Measurements from ENCODE around the gene ARID2.

ARID2 gene

GRCh38 chr12:45729233-45730083, at the start of gene ARID2:
TSS of gene ARID2 (plus strand) at chr12:45729706. CDS start at chr12:45729837, 131 bp downstream.
- Histone ChIP-seq H3K36me3 (ENCODE audit: control insufficient read depth, insufficient read depth, low read length) (no peaks in the 10 kb centered on the region), H3K4me1 (ENCODE audit: control insufficient read depth, insufficient read depth, low read length) (peaks cover 23% of the 10 kb centered on the region), H3K9ac (ENCODE audit: low read length) (peak within 1 kb of the TSS; percentile 98), H3K27me3 (ENCODE audit: control insufficient read depth, insufficient read depth, low read length) (no peaks in the 10 kb centered on the region), H3K4me3 (ENCODE audit: low read length) (peak within 1 kb of the TSS; percentile 91), H3K27ac (ENCODE audit: low read depth, low read length) (peak within 1 kb of the TSS; percentile 98)

GRCh38 chr12:45680362-45680761, 49.1 kb upstream of the ARID2 start:
- H3K36me3 ChIP-seq (ENCODE audit: control insufficient read depth, insufficient read depth, low read length) = no peaks in the 10 kb centered on the region
- H3K27ac ChIP-seq (ENCODE audit: low read depth, low read length) = no peak overlapping the region
- H3K9ac ChIP-seq (ENCODE audit: low read length) = no peak overlapping the region
- H3K27me3 ChIP-seq (ENCODE audit: control insufficient read depth, insufficient read depth, low read length) = no peaks in the 10 kb centered on the region
- H3K4me1 ChIP-seq (ENCODE audit: control insufficient read depth, insufficient read depth, low read length) = no peaks in the 10 kb centered on the region
- H3K4me3 ChIP-seq (ENCODE audit: low read length) = no peak overlapping the region

- Histone ChIP-seq H3K4me1 (ENCODE audit: control insufficient read depth, insufficient read depth, low read length) (no peaks in the 10 kb centered on the region), H3K4me3 (ENCODE audit: low read length) (no peak overlapping the region), H3K27me3 (ENCODE audit: control insufficient read depth, insufficient read depth, low read length) (no peaks in the 10 kb centered on the region), H3K36me3 (ENCODE audit: control insufficient read depth, insufficient read depth, low read length) (no peaks in the 10 kb centered on the region), H3K27ac (ENCODE audit: low read depth, low read length) (no peak overlapping the region), H3K9ac (ENCODE audit: low read length) (no peak overlapping the region)
Measured at GRCh38 chr12:45681465-45681864, 48.0 kb upstream of the ARID2 start.

GRCh38 chr12:45685680-45686079, 43.8 kb upstream of the ARID2 start:
- Histone ChIP-seq H3K27ac (ENCODE audit: low read depth, low read length) (no peak overlapping the region), H3K9ac (ENCODE audit: low read length) (no peak overlapping the region), H3K4me1 (ENCODE audit: control insufficient read depth, insufficient read depth, low read length) (no peaks in the 10 kb centered on the region), H3K36me3 (ENCODE audit: control insufficient read depth, insufficient read depth, low read length) (no peaks in the 10 kb centered on the region), H3K27me3 (ENCODE audit: control insufficient read depth, insufficient read depth, low read length) (no peaks in the 10 kb centered on the region), H3K4me3 (ENCODE audit: low read length) (no peak overlapping the region)

GRCh38 chr12:45687081-45688015, 42.2 kb upstream of the ARID2 start:
- no peak overlapping the region for H3K9ac ChIP-seq (ENCODE audit: low read length)
- H3K27ac ChIP-seq (ENCODE audit: low read depth, low read length) = no peak overlapping the region
- H3K4me1 ChIP-seq (ENCODE audit: control insufficient read depth, insufficient read depth, low read length) = no peaks in the 10 kb centered on the region
- H3K36me3 ChIP-seq (ENCODE audit: control insufficient read depth, insufficient read depth, low read length) = no peaks in the 10 kb centered on the region
- H3K27me3 ChIP-seq (ENCODE audit: control insufficient read depth, insufficient read depth, low read length) = no peaks in the 10 kb centered on the region
- no peak overlapping the region for H3K4me3 ChIP-seq (ENCODE audit: low read length)

- Histone ChIP-seq H3K4me3 (ENCODE audit: low read length) (no peak overlapping the region), H3K27ac (ENCODE audit: low read depth, low read length) (no peak overlapping the region), H3K27me3 (ENCODE audit: control insufficient read depth, insufficient read depth, low read length) (no peaks in the 10 kb centered on the region), H3K4me1 (ENCODE audit: control insufficient read depth, insufficient read depth, low read length) (no peaks in the 10 kb centered on the region), H3K9ac (ENCODE audit: low read length) (no peak overlapping the region), H3K36me3 (ENCODE audit: control insufficient read depth, insufficient read depth, low read length) (no peaks in the 10 kb centered on the region)
Measured at GRCh38 chr12:45688183-45688582, 41.3 kb upstream of the ARID2 start.

- H3K4me1 ChIP-seq (ENCODE audit: control insufficient read depth, insufficient read depth, low read length) = no peaks in the 10 kb centered on the region
- H3K36me3 ChIP-seq (ENCODE audit: control insufficient read depth, insufficient read depth, low read length) = no peaks in the 10 kb centered on the region
- no peaks in the 10 kb centered on the region for H3K27me3 ChIP-seq (ENCODE audit: control insufficient read depth, insufficient read depth, low read length)
- H3K9ac ChIP-seq (ENCODE audit: low read length) = no peak overlapping the region
- H3K27ac ChIP-seq (ENCODE audit: low read depth, low read length) = no peak overlapping the region
- H3K4me3 ChIP-seq (ENCODE audit: low read length) = no peak overlapping the region
Measured at GRCh38 chr12:45695035-45695434, 34.5 kb upstream of the ARID2 start.

GRCh38 chr12:45695606-45696005, 33.9 kb upstream of the ARID2 start:
- no peak overlapping the region for H3K9ac ChIP-seq (ENCODE audit: low read length)
- no peak overlapping the region for H3K27ac ChIP-seq (ENCODE audit: low read depth, low read length)
- no peaks in the 10 kb centered on the region for H3K4me1 ChIP-seq (ENCODE audit: control insufficient read depth, insufficient read depth, low read length)
- H3K4me3 ChIP-seq (ENCODE audit: low read length) = no peak overlapping the region
- H3K27me3 ChIP-seq (ENCODE audit: control insufficient read depth, insufficient read depth, low read length) = no peaks in the 10 kb centered on the region
- H3K36me3 ChIP-seq (ENCODE audit: control insufficient read depth, insufficient read depth, low read length) = no peaks in the 10 kb centered on the region

- Histone ChIP-seq H3K4me1 (ENCODE audit: control insufficient read depth, insufficient read depth, low read length) (no peaks in the 10 kb centered on the region), H3K36me3 (ENCODE audit: control insufficient read depth, insufficient read depth, low read length) (no peaks in the 10 kb centered on the region), H3K27me3 (ENCODE audit: control insufficient read depth, insufficient read depth, low read length) (no peaks in the 10 kb centered on the region), H3K27ac (ENCODE audit: low read depth, low read length) (no peak overlapping the region), H3K9ac (ENCODE audit: low read length) (no peak overlapping the region), H3K4me3 (ENCODE audit: low read length) (no peak overlapping the region)
Measured at GRCh38 chr12:45696049-45696448, 33.5 kb upstream of the ARID2 start.

GRCh38 chr12:45697371-45697770, 32.1 kb upstream of the ARID2 start:
- H3K4me1 ChIP-seq (ENCODE audit: control insufficient read depth, insufficient read depth, low read length) = no peaks in the 10 kb centered on the region
- H3K4me3 ChIP-seq (ENCODE audit: low read length) = no peak overlapping the region
- no peaks in the 10 kb centered on the region for H3K27me3 ChIP-seq (ENCODE audit: control insufficient read depth, insufficient read depth, low read length)
- no peak overlapping the region for H3K9ac ChIP-seq (ENCODE audit: low read length)
- no peak overlapping the region for H3K27ac ChIP-seq (ENCODE audit: low read depth, low read length)
- no peaks in the 10 kb centered on the region for H3K36me3 ChIP-seq (ENCODE audit: control insufficient read depth, insufficient read depth, low read length)

GRCh38 chr12:45701296-45701695, 28.2 kb upstream of the ARID2 start:
- no peaks in the 10 kb centered on the region for H3K27me3 ChIP-seq (ENCODE audit: control insufficient read depth, insufficient read depth, low read length)
- no peaks in the 10 kb centered on the region for H3K36me3 ChIP-seq (ENCODE audit: control insufficient read depth, insufficient read depth, low read length)
- no peak overlapping the region for H3K9ac ChIP-seq (ENCODE audit: low read length)
- no peak overlapping the region for H3K27ac ChIP-seq (ENCODE audit: low read depth, low read length)
- no peaks in the 10 kb centered on the region for H3K4me1 ChIP-seq (ENCODE audit: control insufficient read depth, insufficient read depth, low read length)
- H3K4me3 ChIP-seq (ENCODE audit: low read length) = no peak overlapping the region

- H3K27me3 ChIP-seq (ENCODE audit: control insufficient read depth, insufficient read depth, low read length) = no peaks in the 10 kb centered on the region
- H3K27ac ChIP-seq (ENCODE audit: low read depth, low read length) = no peak overlapping the region
- H3K4me1 ChIP-seq (ENCODE audit: control insufficient read depth, insufficient read depth, low read length) = no peaks in the 10 kb centered on the region
- no peak overlapping the region for H3K9ac ChIP-seq (ENCODE audit: low read length)
- H3K4me3 ChIP-seq (ENCODE audit: low read length) = no peak overlapping the region
- no peaks in the 10 kb centered on the region for H3K36me3 ChIP-seq (ENCODE audit: control insufficient read depth, insufficient read depth, low read length)
Measured at GRCh38 chr12:45703942-45704341, 25.6 kb upstream of the ARID2 start.

Data from rectal smooth muscle tissue (tissue), 1 donor.